Measurements from ENCODE around the gene F5. TPM values are rescaled to one million over a fixed set of nuclear protein-coding genes. Genes with fewer than 3 reads are reported as not detected.

F5 gene
- total RNA-seq, 4 donors from 2014 or later = 0.79 to 3.0 (median 1.8) TPM

DNA sequence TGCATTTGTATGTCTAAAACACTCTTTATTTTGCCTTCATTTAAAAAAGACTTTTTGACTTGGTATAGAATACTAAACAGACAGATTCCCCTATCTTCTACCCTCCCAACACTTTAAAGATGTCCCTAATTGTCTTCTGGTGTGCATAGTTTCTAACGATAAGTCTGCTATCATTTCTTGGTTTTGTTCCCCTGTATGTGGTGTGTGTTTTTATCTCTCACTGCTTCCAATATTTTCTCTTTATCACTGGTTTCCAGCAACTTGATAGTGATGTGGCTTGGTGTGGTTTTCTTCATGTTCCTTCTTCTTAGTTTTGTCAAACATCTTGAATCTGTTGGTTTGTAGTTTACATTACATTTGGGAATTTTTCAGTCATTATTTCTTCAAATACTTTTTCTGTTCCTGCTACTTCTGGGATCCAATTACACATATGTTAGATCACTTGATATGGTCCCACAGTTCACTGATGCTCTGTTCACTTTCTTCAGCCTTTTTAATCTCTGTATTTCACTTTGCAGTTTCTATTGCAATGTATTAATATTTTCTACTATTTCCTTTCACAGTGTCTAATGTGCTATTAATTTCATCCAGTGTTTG lies 23.2 kb downstream of the F5 start:
- TF ChIP-seq, protein P1, sequence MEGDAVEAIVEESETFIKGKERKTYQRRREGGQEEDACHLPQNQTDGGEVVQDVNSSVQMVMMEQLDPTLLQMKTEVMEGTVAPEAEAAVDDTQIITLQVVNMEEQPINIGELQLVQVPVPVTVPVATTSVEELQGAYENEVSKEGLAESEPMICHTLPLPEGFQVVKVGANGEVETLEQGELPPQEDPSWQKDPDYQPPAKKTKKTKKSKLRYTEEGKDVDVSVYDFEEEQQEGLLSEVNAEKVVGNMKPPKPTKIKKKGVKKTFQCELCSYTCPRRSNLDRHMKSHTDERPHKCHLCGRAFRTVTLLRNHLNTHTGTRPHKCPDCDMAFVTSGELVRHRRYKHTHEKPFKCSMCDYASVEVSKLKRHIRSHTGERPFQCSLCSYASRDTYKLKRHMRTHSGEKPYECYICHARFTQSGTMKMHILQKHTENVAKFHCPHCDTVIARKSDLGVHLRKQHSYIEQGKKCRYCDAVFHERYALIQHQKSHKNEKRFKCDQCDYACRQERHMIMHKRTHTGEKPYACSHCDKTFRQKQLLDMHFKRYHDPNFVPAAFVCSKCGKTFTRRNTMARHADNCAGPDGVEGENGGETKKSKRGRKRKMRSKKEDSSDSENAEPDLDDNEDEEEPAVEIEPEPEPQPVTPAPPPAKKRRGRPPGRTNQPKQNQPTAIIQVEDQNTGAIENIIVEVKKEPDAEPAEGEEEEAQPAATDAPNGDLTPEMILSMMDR (IDR thresholded peaks at IDR 0.05) = no peak
- Histone ChIP-seq H3K4me1 (no peaks in the 10 kb centered on the region), H3K27ac (no peak overlapping the region), H3K27me3 (no peaks in the 10 kb centered on the region), H3K4me3 (replicated peaks in 1 of 3) (no peak overlapping the region), H3K9me3 (no peaks in the 10 kb centered on the region), H3K36me3 (no peaks in the 10 kb centered on the region)
- WGBS, 2 donors = 92 to 95% methylated on average over 1 of the region's 1 CpG
- no peak for DNase-seq
- intact Hi-C loops (cut with DNase I) = no loop called here

DNA sequence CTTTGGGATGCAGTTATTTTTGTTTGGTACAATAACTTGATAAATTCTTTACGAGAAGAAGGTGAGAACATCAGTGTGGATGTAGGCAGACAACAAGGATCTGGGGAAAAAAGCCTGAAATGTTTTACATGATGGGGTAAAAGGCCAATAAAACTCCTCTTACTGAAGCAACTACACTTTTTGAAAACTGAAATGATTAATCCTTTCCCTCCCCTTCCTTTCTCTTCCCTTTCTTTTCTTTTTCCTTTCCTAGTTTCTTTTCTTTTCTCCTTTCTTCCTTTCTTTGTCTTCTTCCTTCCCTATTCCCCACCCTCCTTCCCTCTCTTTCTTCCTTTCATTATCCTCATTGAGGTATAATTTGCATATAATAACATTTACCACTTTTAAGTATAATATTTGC lies 24.6 kb downstream of the F5 start:
- H3K4me1 ChIP-seq = no peaks in the 10 kb centered on the region
- H3K27me3 ChIP-seq = no peaks in the 10 kb centered on the region
- WGBS, 2 donors = 67 to 68% methylated on average over 1 of the region's 1 CpG
- no peaks in the 10 kb centered on the region for H3K36me3 ChIP-seq
- no peak for DNase-seq
- H3K9me3 ChIP-seq = no peaks in the 10 kb centered on the region
- no peak for TF ChIP-seq POLR2A (IDR thresholded peaks at IDR 0.05)
- TF ChIP-seq, protein P1 (IDR thresholded peaks at IDR 0.05) = no peak
- no peak overlapping the region for H3K27ac ChIP-seq
- H3K4me3 ChIP-seq (replicated peaks in 1 of 3) = no peak overlapping the region
- intact Hi-C loops (cut with DNase I) = no loop called here

DNA sequence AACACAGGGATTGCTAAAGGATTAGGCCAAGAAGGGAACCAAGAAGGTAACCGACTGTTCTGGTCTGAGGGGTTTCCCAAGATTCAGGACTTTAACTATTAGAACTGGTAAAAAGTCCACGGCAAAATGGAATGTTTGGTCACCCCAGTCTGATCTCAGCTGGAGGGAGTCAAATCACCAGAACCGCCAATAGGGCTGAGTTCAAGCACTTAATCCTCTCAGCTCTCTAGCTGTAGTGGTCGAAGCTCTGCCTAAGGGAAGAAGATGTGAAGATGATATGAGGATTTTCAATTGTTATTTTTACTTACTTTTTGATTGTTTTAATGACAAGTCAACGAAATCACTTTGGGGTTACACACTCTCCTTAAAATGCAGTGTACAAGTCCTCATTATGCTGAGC lies 29.1 kb downstream of the F5 start:
- no peak for TF ChIP-seq POLR2A (IDR thresholded peaks at IDR 0.05)
- TF ChIP-seq, protein P1 (IDR thresholded peaks at IDR 0.05) = no peak
- H3K36me3 ChIP-seq = no peaks in the 10 kb centered on the region
- H3K27ac ChIP-seq = no peak overlapping the region
- no peak for DNase-seq
- H3K4me3 ChIP-seq (replicated peaks in 1 of 3) = no peak overlapping the region
- H3K27me3 ChIP-seq = no peaks in the 10 kb centered on the region
- no peaks in the 10 kb centered on the region for H3K9me3 ChIP-seq
- 66 to 68% methylated on average over 5 of the region's 5 CpGs for WGBS, 2 donors
- intact Hi-C loops (cut with DNase I) = no loop called here
- H3K4me1 ChIP-seq = no peaks in the 10 kb centered on the region

DNA sequence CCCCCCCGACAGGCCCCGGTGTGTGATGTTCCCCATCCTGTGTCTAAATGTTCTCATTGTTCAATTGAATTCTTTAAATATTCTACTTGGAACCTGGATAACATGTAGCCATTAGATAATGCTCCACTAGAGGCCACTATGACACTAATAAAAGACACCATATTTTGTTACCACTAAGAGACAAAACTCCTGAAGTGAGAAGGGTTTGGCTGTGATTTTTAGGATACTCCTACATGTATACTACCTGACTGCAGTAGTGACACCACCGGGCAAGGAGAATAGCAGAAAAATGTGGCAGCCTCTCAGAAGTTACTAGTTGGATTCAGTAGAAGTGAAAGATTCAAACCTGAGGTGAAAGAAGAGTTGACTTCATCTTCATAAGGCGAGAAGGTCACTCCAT lies 36.0 kb downstream of the F5 start:
- TF ChIP-seq, protein P1 (IDR thresholded peaks at IDR 0.05) = peak in 4 of 6 experiments; percentile 34 to 47 (median 42)
- no peak for TF ChIP-seq POLR2A (IDR thresholded peaks at IDR 0.05)
- no peaks in the 10 kb centered on the region for H3K27me3 ChIP-seq
- no peak overlapping the region for H3K4me3 ChIP-seq (replicated peaks in 1 of 3)
- no peak overlapping the region for H3K27ac ChIP-seq
- H3K9me3 ChIP-seq = no peaks in the 10 kb centered on the region
- WGBS, 2 donors = 32 to 33% methylated on average over 4 of the region's 4 CpGs
- H3K36me3 ChIP-seq = no peaks in the 10 kb centered on the region
- intact Hi-C loops (cut with DNase I) = no loop called here
- no peak for DNase-seq
- no peaks in the 10 kb centered on the region for H3K4me1 ChIP-seq

DNA sequence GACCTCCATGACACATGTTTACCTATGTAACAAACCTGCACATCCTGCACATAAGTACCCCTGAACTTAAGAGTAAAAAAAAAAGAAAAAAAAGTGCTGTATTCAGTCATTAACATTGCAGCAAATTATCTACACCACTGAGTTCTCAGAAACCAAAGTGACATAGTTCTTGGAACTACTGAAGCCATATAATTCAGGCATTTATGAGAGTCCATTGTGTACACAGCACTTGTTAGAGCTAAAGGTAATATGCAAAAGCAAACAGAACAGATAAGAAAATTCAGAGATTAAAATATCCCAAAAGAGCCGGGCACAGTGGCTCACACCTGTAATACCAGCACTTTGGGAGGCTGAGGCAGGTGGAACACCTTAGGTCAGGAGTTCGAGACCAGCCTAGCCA lies 38.0 kb downstream of the F5 start:
- H3K9me3 ChIP-seq = no peaks in the 10 kb centered on the region
- no peak for DNase-seq
- no peaks in the 10 kb centered on the region for H3K4me1 ChIP-seq
- H3K27me3 ChIP-seq = no peaks in the 10 kb centered on the region
- WGBS, 2 donors = 87 to 91% methylated on average over 2 of the region's 2 CpGs
- intact Hi-C loops (cut with DNase I) = no loop called here
- H3K36me3 ChIP-seq = no peaks in the 10 kb centered on the region
- TF ChIP-seq POLR2A (IDR thresholded peaks at IDR 0.05) = no peak
- TF ChIP-seq, protein P1 (IDR thresholded peaks at IDR 0.05) = no peak
- no peak overlapping the region for H3K27ac ChIP-seq
- no peak overlapping the region for H3K4me3 ChIP-seq (replicated peaks in 1 of 3)
